ENCODE measurements around the gene FAM184B. TPM values are rescaled to one million over a fixed set of nuclear protein-coding genes. Genes with fewer than 3 reads are reported as not detected.

FAM184B gene
- polyA plus RNA-seq, 3 donors = not detected

GRCh38 chr4:17797808-17798207 is 16.4 kb upstream of the FAM184B start:
- no peak overlapping the region for H3K9ac ChIP-seq (ENCODE audit: insufficient read depth, low read length, poor library complexity, severe bottlenecking)
- no peak overlapping the region for H3K4me3 Mint-ChIP-seq
- no peaks in the 10 kb centered on the region for H3K27me3 ChIP-seq (ENCODE audit: control insufficient read depth in 2 of 2, insufficient read depth in 2 of 2, low read length in 2 of 2)
- H3K27ac ChIP-seq (ENCODE audit: low read depth in 1 of 2, low read length in 2 of 2) = no peak overlapping the region
- no peaks in the 10 kb centered on the region for H3K9me3 ChIP-seq (replicated peaks in 1 of 2; ENCODE audit: control insufficient read depth in 1 of 2, insufficient read depth in 1 of 2, low read length in 2 of 2)
- H3K79me2 ChIP-seq (ENCODE audit: insufficient read depth, low read length) = peaks cover 5% of the 10 kb centered on the region
- no peak overlapping the region for H3K4me2 ChIP-seq (replicated peaks; ENCODE audit: extremely low read depth, low read length, poor library complexity, severe bottlenecking)
- peaks cover 15 to 50% of the 10 kb centered on the region in 2 donors for H3K36me3 ChIP-seq (replicated peaks in 1 of 2; ENCODE audit: control insufficient read depth in 1 of 2, insufficient read depth in 2 of 2, low read length in 2 of 2)
- intact Hi-C loops (cut with micrococcal nuclease) = no loop called here
- DNase-seq = no peak
- no peaks in the 10 kb centered on the region for H3K4me1 Mint-ChIP-seq
- no peaks in the 10 kb centered on the region for H3K4me1 ChIP-seq (ENCODE audit: control insufficient read depth in 1 of 2, insufficient read depth in 2 of 2, low read length in 2 of 2)
- no CpG with 5 or more reads among the region's 1 CpG for WGBS (ENCODE audit: insufficient coverage)
- no peak overlapping the region for H2AFZ ChIP-seq (ENCODE audit: insufficient read depth, low read depth, low read length, poor library complexity, severe bottlenecking)
- no peak overlapping the region for H3K4me3 ChIP-seq (replicated peaks in 1 of 3; ENCODE audit: low read depth in 2 of 3, low read length in 3 of 3)
- H3K27me3 Mint-ChIP-seq (ENCODE audit: low read depth in 3 of 3) = peaks cover 0 to 3% (median 0%) of the 10 kb centered on the region in 3 donors
- H3K9me3 Mint-ChIP-seq = peaks cover 0 to 3% (median 0%) of the 10 kb centered on the region in 7 donors
- H3K36me3 Mint-ChIP-seq = peaks cover 35 to 63% of the 10 kb centered on the region in 2 donors
- peaks cover 5% of the 10 kb centered on the region for H4K20me1 ChIP-seq (ENCODE audit: insufficient read depth, low read length)
- TF ChIP-seq, protein P1, sequence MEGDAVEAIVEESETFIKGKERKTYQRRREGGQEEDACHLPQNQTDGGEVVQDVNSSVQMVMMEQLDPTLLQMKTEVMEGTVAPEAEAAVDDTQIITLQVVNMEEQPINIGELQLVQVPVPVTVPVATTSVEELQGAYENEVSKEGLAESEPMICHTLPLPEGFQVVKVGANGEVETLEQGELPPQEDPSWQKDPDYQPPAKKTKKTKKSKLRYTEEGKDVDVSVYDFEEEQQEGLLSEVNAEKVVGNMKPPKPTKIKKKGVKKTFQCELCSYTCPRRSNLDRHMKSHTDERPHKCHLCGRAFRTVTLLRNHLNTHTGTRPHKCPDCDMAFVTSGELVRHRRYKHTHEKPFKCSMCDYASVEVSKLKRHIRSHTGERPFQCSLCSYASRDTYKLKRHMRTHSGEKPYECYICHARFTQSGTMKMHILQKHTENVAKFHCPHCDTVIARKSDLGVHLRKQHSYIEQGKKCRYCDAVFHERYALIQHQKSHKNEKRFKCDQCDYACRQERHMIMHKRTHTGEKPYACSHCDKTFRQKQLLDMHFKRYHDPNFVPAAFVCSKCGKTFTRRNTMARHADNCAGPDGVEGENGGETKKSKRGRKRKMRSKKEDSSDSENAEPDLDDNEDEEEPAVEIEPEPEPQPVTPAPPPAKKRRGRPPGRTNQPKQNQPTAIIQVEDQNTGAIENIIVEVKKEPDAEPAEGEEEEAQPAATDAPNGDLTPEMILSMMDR (IDR thresholded peaks at IDR 0.05) = no peak
- no peak overlapping the region for H3K27ac Mint-ChIP-seq

- Mint-ChIP-seq H3K36me3 (peaks cover 28 to 52% of the 10 kb centered on the region in 2 donors), H3K9me3 (peaks cover 0 to 6% (median 0%) of the 10 kb centered on the region in 7 donors), H3K27ac (no peak overlapping the region), H3K4me1 (no peaks in the 10 kb centered on the region), H3K27me3 (ENCODE audit: low read depth in 3 of 3) (peaks cover 0 to 1% (median 0%) of the 10 kb centered on the region in 3 donors), H3K4me3 (no peak overlapping the region)
- no peak overlapping the region for H3K4me3 ChIP-seq (replicated peaks in 1 of 3; ENCODE audit: low read depth in 2 of 3, low read length in 3 of 3)
- H3K4me1 ChIP-seq (ENCODE audit: control insufficient read depth in 1 of 2, insufficient read depth in 2 of 2, low read length in 2 of 2) = no peaks in the 10 kb centered on the region
- DNase-seq = no peak
- intact Hi-C loops (cut with micrococcal nuclease) = no loop called here
- H4K20me1 ChIP-seq (ENCODE audit: insufficient read depth, low read length) = no peaks in the 10 kb centered on the region
- H3K79me2 ChIP-seq (ENCODE audit: insufficient read depth, low read length) = no peaks in the 10 kb centered on the region
- no peaks in the 10 kb centered on the region for H3K27me3 ChIP-seq (ENCODE audit: control insufficient read depth in 2 of 2, insufficient read depth in 2 of 2, low read length in 2 of 2)
- TF ChIP-seq, protein P1 (IDR thresholded peaks at IDR 0.05) = no peak
- no peaks in the 10 kb centered on the region for H3K9me3 ChIP-seq (replicated peaks in 1 of 2; ENCODE audit: control insufficient read depth in 1 of 2, insufficient read depth in 1 of 2, low read length in 2 of 2)
- H3K9ac ChIP-seq (ENCODE audit: insufficient read depth, low read length, poor library complexity, severe bottlenecking) = no peak overlapping the region
- H3K36me3 ChIP-seq (replicated peaks in 1 of 2; ENCODE audit: control insufficient read depth in 1 of 2, insufficient read depth in 2 of 2, low read length in 2 of 2) = peaks cover 4 to 24% of the 10 kb centered on the region in 2 donors
- no peak overlapping the region for H3K4me2 ChIP-seq (replicated peaks; ENCODE audit: extremely low read depth, low read length, poor library complexity, severe bottlenecking)
- no CpG with 5 or more reads among the region's 1 CpG for WGBS (ENCODE audit: insufficient coverage)
- no peak overlapping the region for H3K27ac ChIP-seq (ENCODE audit: low read depth in 1 of 2, low read length in 2 of 2)
- no peak overlapping the region for H2AFZ ChIP-seq (ENCODE audit: insufficient read depth, low read depth, low read length, poor library complexity, severe bottlenecking)
These were observed 13.3 kb upstream of the FAM184B start for GRCh38 chr4:17794730-17795129.

Data from CD14-positive monocyte (primary cell).